GM18909 (cell line): ENCODE data around the gene KLF7.

ENCODE experiments used
- ATAC-seq: cut with Tn5 transposase; IDR thresholded peaks from one replicate; pipeline ENCODE4 v1.9.1; 2021; ENCODE audit warnings: mild to moderate bottlenecking; ENCODE audit not compliant: unreplicated experiment, poor library complexity

The KLF7 gene

DNA sequence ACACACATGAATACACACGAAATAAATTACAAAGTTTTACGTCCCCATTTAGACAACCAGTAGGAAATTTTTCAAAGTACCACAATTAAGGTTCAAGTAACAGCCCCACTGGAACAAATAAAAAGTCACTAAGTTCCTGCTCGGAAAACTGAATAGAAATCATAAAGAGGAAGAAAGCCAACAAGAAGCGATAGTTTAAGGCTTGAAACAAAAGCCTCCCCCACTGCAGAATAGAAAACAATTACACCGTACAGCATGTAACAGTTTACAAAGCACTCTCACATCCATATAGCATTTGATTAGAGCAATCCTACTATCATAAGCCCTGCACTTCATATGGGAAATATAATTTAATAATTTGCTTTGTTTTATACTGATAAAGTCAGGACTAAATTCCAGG is 15.5 kb downstream of the KLF7 start:
- ATAC-seq, result no peak

DNA sequence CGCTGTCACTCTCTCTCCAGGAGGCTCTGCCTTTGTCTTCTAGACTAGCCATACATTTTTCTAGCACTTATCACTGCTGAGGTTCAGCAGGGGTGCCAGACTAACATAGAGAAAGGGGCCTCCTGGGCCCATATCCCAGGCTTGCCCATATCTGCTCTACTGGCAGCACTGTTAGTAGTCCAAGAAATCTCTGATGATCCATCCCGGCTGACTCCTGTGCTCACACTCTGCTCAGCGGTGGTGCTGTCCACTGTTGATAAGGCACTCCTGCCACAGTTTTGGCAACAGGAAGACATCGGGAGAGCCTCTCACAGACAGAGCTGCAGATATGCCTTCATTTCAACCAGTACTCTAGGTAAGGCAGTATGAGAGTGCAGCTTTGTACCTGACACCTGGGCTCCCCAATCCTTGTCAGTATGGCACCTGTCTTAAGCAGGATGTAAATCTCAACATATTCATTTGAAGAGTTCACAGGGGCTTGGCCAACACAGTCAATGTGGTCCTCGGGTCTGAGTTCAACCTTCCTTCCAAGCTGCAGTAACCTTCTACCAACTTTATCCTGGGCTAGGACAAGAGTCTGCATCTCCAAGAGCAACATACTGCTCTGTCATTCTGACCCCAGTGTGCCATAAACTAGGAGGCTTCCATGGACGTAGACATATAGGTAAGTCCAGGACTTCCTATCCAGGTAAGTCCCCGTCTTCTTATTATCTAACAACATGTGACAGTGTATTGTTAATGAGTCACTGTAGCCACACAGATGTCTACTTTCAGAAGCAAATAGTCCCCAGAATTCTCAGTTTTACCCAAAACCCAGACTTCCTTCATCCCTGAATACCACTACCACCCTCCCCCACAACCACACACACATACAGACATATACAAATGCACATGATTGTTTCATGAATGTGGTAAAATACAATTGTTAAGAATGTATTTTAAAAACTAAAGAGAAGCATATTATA is 16.2 kb downstream of the KLF7 start:
- peak; percentile 90 for ATAC-seq

DNA sequence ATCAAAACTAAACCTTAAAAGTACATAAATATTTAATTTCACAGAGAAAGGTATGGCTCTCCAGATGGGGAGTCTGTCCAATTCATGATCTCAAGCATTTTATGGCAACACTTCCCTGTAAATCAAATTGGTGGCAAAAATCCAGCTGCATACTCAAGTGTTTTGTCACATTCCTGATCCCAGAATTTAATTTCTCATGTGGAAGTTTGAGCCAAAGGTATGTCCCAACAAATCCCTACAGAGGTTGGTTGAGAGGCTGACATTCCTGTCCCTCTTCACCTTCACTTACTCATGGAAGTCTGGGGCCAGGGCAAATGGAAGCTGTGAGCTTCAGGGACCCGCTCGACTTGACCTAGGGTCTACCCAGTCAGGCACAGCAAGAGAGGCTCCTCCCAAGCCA is 17.7 kb downstream of the KLF7 start:
- ATAC-seq, result no peak

DNA sequence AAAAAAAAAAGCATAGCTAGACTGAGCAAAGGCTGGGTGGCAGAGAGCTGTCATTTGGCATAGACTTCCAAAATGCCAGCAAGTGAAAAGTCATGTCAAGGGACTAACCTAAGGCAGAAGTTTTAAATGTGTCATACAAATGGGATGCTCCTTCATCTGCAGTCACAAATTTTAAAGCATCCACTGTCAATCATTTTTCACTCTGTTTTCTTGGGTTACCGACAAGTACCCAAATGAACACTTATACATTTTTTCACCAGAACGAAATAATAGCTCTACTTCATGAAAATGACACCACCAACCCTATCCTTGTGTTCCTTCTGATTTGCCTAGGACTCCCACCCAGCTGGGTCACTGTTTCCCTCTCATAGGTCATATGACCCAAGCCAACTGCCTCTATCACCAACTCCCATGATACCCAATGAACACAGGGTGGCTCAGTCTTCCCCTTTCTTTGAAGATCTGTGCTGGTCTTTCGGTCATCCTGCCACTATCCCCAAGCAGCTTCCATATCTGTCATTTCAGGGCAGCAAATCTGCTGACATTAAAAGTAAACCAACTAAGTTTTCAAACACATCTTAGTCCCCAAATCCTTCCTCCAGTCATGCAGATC is 21.5 kb downstream of the KLF7 start:
- ATAC-seq, result peak; percentile 4

DNA sequence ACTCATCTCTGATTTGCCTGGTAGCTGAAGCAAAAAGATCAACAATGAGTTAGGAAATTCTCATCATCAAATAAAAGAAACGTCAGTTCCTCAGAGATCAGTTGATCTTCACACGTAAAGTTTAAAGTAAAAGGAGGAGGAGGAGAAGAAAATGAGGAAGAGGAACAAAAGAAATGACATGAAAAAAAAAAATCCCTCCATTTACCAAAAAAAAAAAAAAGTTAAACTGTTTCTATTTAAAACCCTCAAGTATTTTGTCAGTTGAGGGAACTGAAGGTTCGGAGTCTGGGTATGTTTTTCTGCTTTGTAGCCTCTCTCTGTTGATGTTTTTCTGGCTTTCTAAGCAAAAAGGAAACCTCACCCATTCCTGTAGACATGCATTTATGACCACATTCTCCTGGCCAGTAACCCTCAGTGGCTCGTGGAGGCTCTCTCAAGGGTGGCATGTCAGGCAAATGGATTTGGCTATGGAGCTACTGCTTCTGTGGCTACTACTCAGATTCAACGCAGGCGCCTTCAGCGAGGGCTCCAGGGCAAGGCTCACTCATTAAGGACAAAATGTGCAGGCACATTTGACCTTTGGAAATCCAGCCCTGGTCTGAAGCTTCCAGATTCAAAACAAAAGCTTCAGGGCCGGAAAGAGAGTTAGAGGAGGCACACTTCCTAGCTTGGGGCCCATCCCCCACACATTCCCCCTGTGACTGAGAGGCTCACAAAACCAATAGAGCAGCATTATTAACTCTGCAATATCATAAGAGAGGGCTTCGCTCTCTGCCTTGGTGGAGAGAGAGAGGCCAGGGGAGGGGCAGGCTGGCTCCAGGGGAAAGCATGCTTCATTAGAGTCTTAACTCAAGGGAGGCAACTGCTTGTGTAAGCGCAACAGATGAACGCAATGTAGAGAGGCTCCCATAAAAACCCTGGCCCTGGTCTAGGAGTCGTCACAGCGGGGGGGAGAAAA is 22.3 kb downstream of the KLF7 start:
- peak; percentile 61 for ATAC-seq

DNA sequence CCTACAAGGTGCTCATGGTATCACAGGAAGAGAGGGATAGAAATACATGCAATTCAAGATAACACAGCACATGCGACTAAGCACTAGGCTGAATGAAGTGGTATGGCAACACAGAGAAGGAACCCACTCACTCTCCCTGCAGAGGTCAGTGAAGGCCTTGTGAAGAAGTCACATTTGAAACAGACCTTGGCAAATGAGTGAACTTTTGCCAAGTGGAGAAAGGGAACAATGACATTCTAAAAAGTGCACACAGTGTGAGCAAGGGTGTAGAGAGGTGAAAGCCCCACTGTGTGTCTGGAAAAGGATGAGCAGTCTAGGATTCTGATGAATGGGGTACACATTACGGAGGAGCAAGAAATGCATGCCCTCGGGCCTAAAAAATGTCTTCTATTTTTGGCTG is 23.3 kb downstream of the KLF7 start:
- ATAC-seq, result peak; percentile 55

DNA sequence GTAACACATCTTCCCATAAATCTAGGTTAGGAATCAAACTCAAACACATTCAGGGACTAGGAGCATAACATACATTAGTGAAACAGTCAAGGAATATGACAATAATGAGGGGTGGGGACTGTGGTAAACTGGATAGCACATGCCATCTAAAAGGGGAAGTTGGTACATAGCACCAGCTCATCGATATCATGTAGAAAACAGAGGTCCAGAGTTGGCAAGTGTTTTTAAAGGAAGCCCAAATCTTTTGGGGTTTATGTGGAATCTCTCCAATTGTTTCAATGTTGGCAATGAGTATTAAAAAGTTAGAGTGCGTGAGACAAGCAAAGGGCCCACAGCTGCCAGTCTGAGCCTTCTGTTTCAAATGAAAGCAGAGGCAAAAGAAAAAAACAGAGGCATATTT is 24.4 kb downstream of the KLF7 start:
- no peak for ATAC-seq

DNA sequence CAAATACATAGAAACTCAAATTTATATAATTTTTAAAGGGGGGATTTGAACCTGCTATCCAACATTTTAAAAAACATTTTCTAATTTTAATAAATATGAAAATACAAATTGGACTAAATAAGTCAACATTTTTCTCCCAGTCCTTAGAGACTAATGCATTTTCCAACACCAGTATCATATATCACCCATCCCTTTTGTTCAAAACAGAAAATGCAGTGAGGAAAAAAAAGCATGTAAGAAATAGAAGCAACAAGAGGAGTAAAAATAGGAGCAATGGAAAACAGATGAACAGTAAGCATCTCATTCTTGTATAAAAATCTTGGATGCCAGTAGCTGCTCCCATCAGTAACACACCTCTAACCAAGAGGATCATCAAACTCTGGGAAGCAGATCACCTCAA is 25.5 kb downstream of the KLF7 start:
- ATAC-seq, result no peak

DNA sequence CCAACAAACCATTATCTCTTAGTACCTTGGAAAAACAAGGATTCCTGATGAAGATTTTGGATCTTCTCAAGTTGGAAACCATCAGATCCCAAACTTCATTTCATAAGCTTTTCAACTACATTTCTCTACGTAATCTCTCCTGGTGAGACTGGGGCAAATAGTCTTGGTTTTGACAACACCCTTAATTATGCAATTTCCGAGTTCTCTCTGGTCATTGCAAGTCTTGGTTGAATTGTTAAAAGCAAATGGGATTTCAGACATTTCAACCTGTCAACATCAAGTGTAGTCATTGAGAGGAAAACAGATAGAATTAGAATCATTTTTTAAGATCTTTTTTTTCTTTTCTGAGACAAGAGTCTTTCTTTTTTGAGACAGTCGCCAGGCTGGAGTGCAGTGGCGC is 26.2 kb downstream of the KLF7 start:
- ATAC-seq, result no peak

DNA sequence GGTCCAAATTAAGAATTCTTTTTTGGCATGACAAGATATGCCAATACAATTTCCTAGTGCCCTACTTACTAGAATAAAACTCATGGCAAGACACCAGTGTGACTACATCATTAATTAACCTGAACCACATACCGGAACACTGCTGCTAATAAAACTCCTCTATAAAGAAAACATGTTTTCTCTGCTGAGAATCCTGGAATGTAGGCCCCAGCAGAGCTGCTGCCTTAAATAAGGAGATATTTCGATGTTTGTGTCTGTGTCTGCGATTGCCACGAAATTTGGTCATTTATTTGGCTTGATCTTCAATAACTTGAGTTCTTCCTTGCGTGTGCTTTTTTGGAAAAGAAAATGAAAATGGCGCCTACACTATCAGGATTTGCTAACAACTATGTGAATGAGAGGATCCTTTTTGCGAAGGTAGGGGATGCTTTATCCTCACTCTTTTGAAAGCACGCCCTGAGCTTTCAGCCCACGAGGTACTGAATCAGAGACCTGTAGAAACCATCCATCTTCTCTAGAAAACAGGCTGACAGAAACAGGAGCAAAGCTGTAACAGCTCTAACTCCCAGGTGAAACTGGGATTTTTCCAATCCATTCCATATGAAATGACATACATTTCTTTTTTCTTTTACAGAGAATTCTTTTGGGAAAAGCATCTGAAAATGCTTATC is 27.0 kb downstream of the KLF7 start:
- no peak for ATAC-seq

DNA sequence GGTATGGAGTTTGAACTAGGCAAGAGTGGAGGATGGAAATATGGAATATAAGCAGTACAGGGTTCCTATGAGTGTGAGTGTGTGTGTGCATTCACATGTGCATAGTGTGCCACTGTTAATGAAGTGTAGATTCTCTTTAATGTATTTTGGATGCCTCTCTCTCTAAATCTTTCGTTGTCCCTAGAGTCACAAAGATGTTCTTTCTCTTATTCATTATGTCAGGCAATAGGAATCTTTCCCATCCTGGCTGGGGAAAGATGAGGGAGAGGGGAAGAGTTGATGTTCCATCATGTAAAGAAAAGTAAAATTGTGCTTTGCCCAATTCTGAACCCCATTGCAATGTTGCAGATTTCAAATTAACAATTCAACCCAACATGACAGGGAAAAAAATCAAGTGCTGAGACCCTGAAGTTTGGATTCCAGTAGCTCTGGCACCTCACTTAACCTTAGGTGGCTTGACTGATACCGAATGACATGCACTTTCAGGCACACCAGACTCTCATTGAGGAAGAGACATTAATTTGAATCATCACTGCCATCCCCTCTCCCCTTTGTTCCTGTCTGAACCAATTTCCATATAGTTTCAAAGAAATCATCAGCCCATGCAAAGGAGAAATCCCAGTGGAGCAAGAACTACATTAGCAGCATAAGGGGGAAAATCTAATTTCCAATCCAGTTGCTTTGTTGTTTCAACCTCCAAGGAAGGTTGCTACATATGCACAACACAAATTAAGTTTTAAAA is 28.0 kb downstream of the KLF7 start:
- ATAC-seq, result no peak

DNA sequence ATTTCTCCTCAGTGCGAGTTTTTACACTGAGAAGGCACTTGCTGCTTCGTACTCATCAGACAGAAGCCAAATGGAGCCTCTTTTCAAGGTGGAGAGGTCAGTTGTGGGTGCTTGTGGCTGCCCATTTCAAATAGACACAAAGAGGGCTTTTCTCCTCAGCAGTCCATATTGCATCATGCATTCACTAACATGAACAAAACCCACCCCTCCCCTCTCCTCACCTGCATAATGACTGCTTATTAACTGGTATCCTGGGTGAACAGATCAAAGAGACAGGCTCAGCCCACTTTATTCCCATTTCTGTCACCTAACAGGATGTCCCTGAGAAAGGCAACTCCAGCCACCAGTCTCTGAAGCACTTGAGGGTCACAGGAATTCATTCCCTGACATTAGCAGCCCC is 28.9 kb downstream of the KLF7 start:
- no peak for ATAC-seq

DNA sequence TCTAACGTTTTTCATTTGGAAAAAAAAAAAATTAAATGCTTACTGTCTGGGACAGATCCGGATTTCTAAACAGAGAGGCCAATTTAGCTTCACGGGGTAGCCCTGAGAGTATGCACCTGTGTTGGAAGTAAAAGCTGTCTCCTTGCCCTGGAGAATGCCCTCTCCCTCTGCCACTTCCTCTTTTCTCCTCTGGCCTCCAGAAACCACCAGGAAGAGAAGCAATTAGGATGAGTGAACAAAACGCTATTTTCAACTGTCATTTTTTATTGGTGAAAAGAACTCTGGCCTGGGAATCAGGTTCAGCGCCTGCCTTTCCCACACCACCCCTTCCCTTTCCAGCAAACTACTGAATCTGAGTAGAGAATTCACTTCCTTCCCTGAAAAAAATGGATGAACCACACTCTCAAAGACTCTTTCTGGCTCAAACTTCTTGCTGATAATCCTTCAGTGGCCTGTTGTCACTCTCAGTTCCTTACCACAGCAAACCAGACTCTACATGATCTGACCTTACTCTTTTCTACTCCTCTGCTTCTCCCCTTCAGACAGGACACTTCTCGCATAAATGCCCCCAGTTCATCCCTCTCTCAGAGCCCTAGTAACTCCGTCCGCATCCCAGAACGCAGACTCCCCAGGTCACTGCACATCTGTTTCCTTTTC is 29.8 kb downstream of the KLF7 start:
- no peak for ATAC-seq

DNA sequence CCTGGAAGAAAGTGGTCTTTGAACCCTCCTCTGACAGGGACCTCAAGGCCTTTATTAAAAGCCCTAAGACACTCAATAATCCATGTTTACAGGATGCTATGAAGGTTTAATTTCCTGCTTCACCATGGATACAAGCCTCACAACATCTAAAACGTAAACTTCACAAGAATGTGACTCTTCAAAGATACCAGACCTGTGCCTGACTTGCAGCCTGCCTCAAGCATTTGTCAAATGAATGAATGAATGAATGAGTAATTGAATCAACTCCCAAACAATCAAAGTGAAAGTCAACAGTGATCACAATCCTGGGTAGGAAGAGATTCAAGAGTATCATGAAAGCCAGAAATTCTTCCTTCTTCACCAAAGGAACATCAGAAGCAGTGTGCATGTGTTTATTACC is 30.4 kb downstream of the KLF7 start:
- ATAC-seq, result no peak

DNA sequence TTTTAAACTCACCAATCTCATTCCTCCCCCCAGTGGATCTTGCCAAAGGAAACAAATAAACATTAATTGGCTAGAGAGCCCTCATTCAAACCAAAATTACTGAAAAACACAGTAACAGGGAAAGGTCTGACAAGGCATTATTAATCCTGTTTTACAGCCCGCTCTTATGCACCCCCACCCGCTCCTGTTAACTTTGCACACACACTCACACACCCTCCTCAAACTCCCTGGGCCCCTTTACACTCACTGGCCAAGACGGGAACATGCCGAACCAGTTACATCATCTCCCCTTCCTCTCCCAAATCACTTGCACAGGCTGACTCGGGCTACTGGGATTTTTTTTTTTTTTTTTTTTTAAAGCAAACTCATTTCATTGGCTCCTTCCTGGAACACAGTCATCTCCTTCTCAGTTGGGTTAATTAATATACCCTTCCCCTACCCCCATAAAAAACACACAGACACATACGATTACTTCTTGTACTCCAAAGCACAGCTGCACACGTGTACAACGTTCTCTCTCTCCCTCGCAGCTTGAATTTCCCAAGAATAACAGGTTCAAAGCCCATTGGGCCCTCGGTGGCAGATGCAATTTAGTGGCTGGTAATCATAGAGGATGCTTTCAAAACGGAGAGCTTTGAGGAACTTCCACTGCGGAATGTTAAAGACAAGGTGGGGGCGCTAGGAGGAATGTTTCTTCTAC is 31.8 kb downstream of the KLF7 start:
- ATAC-seq, result no peak

DNA sequence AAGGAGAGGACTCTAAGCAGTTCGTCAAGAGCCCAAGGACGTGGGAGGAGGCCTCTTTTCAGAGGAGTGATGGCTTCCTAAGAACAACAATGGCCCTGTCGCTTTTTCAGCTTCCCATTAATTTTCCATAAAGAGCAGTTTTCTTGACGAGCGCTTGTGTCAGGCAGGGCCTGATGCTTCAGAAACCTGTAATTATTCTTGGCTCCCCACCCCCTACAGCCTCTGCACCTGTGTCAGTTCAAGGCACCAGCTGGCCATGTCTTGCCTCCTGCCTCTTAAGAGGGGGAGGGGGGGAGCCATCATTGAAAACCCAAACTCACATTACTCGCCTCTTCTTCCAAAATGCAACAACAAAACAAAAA is 32.3 kb downstream of the KLF7 start:
- ATAC-seq, result no peak

DNA sequence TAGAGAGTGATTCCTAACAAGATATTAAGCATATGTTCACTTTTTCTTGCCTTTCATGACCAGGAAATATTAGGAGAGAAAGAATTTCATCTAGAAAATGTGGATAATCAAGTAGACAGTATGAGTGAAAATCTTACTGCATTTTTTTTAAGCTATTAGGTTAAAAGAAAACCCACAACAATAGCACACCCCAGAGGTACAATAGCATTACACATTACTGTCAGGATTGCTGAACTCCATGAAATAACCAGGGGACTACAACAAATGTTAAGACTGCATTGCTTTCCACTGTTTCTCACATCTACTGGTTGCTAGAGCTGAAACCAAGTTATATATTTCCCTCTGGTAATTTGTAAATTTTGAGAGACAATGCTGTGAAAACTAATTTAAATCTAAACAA is 33.7 kb downstream of the KLF7 start:
- ATAC-seq, result no peak

DNA sequence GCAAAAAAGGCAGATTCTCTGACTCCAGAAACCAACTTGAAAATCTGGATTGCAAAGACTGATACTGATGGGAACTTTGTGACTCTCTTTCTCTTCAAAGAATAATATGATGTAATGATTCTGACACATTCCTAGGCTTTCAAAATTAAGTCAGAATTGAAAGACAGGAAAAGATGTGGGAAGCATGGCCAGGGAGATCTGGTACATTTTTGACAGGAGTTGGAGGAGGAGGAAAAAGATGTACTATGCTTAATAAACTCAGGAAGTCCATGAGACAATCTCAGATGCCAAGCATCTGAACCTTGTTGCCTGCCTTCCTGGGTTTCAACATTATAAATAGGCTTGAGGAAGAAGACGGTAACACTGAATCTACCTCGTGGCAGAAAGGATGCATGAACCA is 34.2 kb downstream of the KLF7 start:
- no peak for ATAC-seq
